ENCODE measurements around the gene LIPC. TPM values are rescaled to one million over a fixed set of nuclear protein-coding genes. Genes with fewer than 3 reads are reported as not detected.

LIPC gene
- total RNA-seq, 4 donors from 2014 or later = 0.47 TPM; not detected in 3

DNA sequence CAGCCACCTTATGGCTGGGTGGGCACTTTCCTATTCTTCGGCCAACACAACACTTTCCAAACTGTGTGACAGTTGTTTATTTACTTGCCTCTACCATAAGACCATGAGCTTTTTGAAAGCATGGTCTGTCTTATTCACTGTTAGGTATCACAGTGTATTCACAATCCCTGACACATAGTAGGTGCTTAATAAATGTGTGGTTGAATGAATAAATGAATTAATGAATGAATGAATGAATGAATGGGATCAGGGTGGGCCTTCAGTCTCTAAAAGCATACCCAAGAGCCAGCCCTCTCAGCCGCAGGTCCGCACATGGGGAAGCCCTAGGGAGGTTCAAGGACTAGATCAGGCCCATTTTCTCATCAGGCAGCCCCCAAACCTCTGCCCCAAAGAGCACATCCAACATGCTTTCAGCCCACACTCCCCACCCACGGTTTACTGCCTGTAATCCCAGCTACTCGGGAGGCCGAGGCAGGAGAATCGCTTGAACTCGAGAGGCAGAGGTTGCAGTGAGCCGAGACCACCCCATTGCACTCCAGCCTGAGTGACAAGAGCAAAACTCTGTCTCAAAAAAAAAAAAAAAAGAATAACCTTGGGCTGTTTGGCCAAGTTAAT lies 95.9 kb downstream of the LIPC start:
- Histone ChIP-seq H3K27me3 (no peaks in the 10 kb centered on the region), H3K27ac (no peak overlapping the region), H3K4me3 (no peak overlapping the region), H3K4me1 (peaks cover 6 to 12% of the 10 kb centered on the region in 2 donors), H3K36me3 (no peaks in the 10 kb centered on the region), H3K9me3 (no peaks in the 10 kb centered on the region)
- intact Hi-C loops (cut with DNase I; ENCODE audit: low total_unique reads) = loop anchor here (10.0 kb wide), 1 partner anchor 217 kb away; the partner anchor contains the start of gene ADAM10
- ATAC-seq (no peak), DNase-seq (no peak)
- in situ Hi-C loops (cut with MboI; ENCODE audit: low sequenced_read_pairs in 4 of 4) = no loop called here
- no peak for TF ChIP-seq POLR2A (IDR thresholded peaks at IDR 0.05)
- TF ChIP-seq, protein P1, sequence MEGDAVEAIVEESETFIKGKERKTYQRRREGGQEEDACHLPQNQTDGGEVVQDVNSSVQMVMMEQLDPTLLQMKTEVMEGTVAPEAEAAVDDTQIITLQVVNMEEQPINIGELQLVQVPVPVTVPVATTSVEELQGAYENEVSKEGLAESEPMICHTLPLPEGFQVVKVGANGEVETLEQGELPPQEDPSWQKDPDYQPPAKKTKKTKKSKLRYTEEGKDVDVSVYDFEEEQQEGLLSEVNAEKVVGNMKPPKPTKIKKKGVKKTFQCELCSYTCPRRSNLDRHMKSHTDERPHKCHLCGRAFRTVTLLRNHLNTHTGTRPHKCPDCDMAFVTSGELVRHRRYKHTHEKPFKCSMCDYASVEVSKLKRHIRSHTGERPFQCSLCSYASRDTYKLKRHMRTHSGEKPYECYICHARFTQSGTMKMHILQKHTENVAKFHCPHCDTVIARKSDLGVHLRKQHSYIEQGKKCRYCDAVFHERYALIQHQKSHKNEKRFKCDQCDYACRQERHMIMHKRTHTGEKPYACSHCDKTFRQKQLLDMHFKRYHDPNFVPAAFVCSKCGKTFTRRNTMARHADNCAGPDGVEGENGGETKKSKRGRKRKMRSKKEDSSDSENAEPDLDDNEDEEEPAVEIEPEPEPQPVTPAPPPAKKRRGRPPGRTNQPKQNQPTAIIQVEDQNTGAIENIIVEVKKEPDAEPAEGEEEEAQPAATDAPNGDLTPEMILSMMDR (IDR thresholded peaks at IDR 0.05 in 4 of 5, conservative IDR thresholded peaks at IDR 0.05 in 1 of 5) = no peak

DNA sequence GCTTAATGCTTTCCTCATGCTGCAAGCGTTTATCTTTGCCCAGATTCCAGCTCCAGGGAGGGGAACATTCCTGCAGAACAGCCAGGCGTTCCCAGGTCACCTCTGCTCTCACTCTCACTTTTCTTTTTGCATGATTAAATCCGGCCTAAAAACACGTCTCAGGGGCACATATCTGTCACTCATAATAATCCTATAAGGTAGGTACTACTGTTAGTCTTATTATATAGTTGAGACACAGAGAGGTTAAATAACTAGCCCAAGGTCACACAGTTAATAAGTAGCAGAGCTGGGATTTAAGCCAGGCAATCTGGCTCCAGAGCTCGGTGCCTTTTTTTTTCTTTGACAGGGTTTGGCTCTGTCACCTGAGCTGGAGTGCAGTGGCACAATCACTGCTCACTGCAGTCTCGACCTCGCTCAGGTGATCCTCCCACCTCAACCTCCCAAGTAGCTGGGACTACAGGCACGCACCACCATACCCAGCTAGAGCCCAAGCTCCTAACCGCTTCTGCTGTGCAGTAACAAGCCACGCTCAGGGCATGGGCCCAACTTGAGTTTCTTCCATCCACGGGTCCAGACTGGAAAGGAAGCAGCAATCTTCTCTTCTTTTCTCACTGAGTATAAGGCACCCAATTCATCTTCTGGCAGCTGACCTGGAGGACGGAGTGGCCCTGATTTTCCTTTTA lies 96.5 kb downstream of the LIPC start:
- intact Hi-C loops (cut with DNase I; ENCODE audit: low total_unique reads) (loop anchor here (10.0 kb wide), 1 partner anchor 216 kb away; the partner anchor contains the start of gene ADAM10), in situ Hi-C loops (cut with MboI; ENCODE audit: low sequenced_read_pairs in 4 of 4) (no loop called here)
- H3K9me3 ChIP-seq = no peaks in the 10 kb centered on the region
- TF ChIP-seq, protein P1 (IDR thresholded peaks at IDR 0.05 in 4 of 5, conservative IDR thresholded peaks at IDR 0.05 in 1 of 5) = no peak
- TF ChIP-seq POLR2A (IDR thresholded peaks at IDR 0.05) = no peak
- H3K27ac ChIP-seq = no peak overlapping the region
- peaks cover 0 to 7% of the 10 kb centered on the region in 2 donors for H3K4me1 ChIP-seq
- no peaks in the 10 kb centered on the region for H3K27me3 ChIP-seq
- no peak overlapping the region for H3K4me3 ChIP-seq
- no peaks in the 10 kb centered on the region for H3K36me3 ChIP-seq
- no peak for DNase-seq
- ATAC-seq = peak in 1 of 2 donors; percentile 18

- ATAC-seq (no peak), DNase-seq (no peak)
- no peaks in the 10 kb centered on the region for H3K27me3 ChIP-seq
- in situ Hi-C loops (cut with MboI; ENCODE audit: low sequenced_read_pairs in 4 of 4) = no loop called here
- no peak overlapping the region for H3K4me3 ChIP-seq
- H3K4me1 ChIP-seq = peaks cover 0 to 5% of the 10 kb centered on the region in 2 donors
- H3K36me3 ChIP-seq = no peaks in the 10 kb centered on the region
- TF ChIP-seq POLR2A (IDR thresholded peaks at IDR 0.05) = no peak
- intact Hi-C loops (cut with DNase I; ENCODE audit: low total_unique reads) = loop anchor here (10.0 kb wide), 1 partner anchor 216 kb away; the partner anchor contains the start of gene ADAM10
- no peak overlapping the region for H3K27ac ChIP-seq
- no peaks in the 10 kb centered on the region for H3K9me3 ChIP-seq
These were observed 97.2 kb downstream of the LIPC start for GRCh38 chr15:58529041-58529440.

- intact Hi-C loops (cut with DNase I; ENCODE audit: low total_unique reads) (no loop called here), in situ Hi-C loops (cut with MboI; ENCODE audit: low sequenced_read_pairs in 4 of 4) (no loop called here)
- no peak overlapping the region for H3K27ac ChIP-seq
- H3K4me1 ChIP-seq = peaks cover 0 to 5% of the 10 kb centered on the region in 2 donors
- no peak for DNase-seq
- no peaks in the 10 kb centered on the region for H3K36me3 ChIP-seq
- H3K27me3 ChIP-seq = no peaks in the 10 kb centered on the region
- TF ChIP-seq, protein P1 (IDR thresholded peaks at IDR 0.05 in 4 of 5, conservative IDR thresholded peaks at IDR 0.05 in 1 of 5) = no peak
- TF ChIP-seq POLR2A (IDR thresholded peaks at IDR 0.05) = no peak
- ATAC-seq = no peak
- H3K9me3 ChIP-seq = no peaks in the 10 kb centered on the region
- H3K4me3 ChIP-seq = no peak overlapping the region
These were observed 98.3 kb downstream of the LIPC start for GRCh38 chr15:58530056-58530590.

- no peaks in the 10 kb centered on the region for H3K9me3 ChIP-seq
- TF ChIP-seq, protein P1 (IDR thresholded peaks at IDR 0.05 in 4 of 5, conservative IDR thresholded peaks at IDR 0.05 in 1 of 5) = no peak
- TF ChIP-seq POLR2A (IDR thresholded peaks at IDR 0.05) = no peak
- H3K36me3 ChIP-seq = no peaks in the 10 kb centered on the region
- ATAC-seq (no peak), DNase-seq (no peak)
- in situ Hi-C loops (cut with MboI; ENCODE audit: low sequenced_read_pairs in 4 of 4) = no loop called here
- H3K27me3 ChIP-seq = no peaks in the 10 kb centered on the region
- no peak overlapping the region for H3K4me3 ChIP-seq
- H3K27ac ChIP-seq = no peak overlapping the region
- intact Hi-C loops (cut with DNase I; ENCODE audit: low total_unique reads) = no loop called here
- peaks cover 0 to 16% of the 10 kb centered on the region in 2 donors for H3K4me1 ChIP-seq
These were observed 100.3 kb downstream of the LIPC start for GRCh38 chr15:58532126-58532525.
